Endothelial cell of umbilical vein (primary cell): Measurements from ENCODE around the gene SMAD7. TPM values are rescaled to one million over a fixed set of nuclear protein-coding genes. Genes with fewer than 3 reads are reported as not detected.

Experiments
- BruUV-seq: library from RNA; stranded (reverse); fragments of 400-500 nt; replicated peaks from 2 replicates; lab custom pipeline; 2021; lab: Mats Ljungman, UMichigan
- CTCF ChIA-PET: fragments of 300-600, 350-600 bp; sonication (Branson Sonifier 250); formaldehyde crosslinking; loops from one replicate; lab custom pipeline; 2021; ENCODE audit warnings: antibody characterized with exemption, inconsistent platforms; lab: Charles Lee
- POLR2A ChIA-PET: fragments of 300-600, 350-600 bp; sonication (Branson Sonifier 250); formaldehyde crosslinking; loops from one replicate; lab custom pipeline; 2021; ENCODE audit warnings: antibody characterized with exemption, inconsistent platforms; lab: Charles Lee
- DNase-seq: peaks from one replicate; pipeline ENCODE4 v3.0.0-alpha.2; 2011; ENCODE audit warnings: low read depth, low spot score
- FAIRE-seq: peaks from 2 replicates; lab custom pipeline; 2011; peaks lifted over from hg19 to GRCh38; lab: Jason Lieb, UNC
- H2AFZ ChIP-seq: 2 replicates; pipeline ENCODE4 v1.6.0; 2012; ENCODE audit warnings: low read depth, low read length, control low read depth, inconsistent platforms
- H3K27ac ChIP-seq: 2 replicates; pipeline ENCODE4 v1.5.1; 2011; ENCODE audit warnings: low read depth, mild to moderate bottlenecking, control low read depth, low read length, moderate library complexity; ENCODE audit not compliant: insufficient read depth
- H3K27me3 ChIP-seq, 2 experiments: 2 replicates each; pipeline versions ENCODE4 v1.6.0 to v1.6.1; 2011; ENCODE audit warnings: low read length in 2 of 2, mixed read lengths in 1 of 2; ENCODE audit not compliant: control insufficient read depth in 2 of 2, insufficient read depth in 2 of 2
- H3K36me3 ChIP-seq, 2 experiments: 2 replicates in 1 of 2; 3 replicates in 1 of 2; pipeline ENCODE4 v1.5.1; 2011; ENCODE audit warnings: low read length in 2 of 2, mild to moderate bottlenecking in 1 of 2, moderate library complexity in 1 of 2; ENCODE audit not compliant: control insufficient read depth in 2 of 2, insufficient read depth in 2 of 2; ENCODE audit errors: extremely low read depth in 1 of 2
- H3K4me1 ChIP-seq: 3 replicates; pipeline ENCODE4 v1.5.1; 2011; ENCODE audit warnings: mild to moderate bottlenecking, low read length; ENCODE audit not compliant: control insufficient read depth, insufficient read depth; ENCODE audit errors: extremely low read depth
- H3K4me2 ChIP-seq: 2 replicates; pipeline ENCODE4 v1.6.1; 2011; ENCODE audit warnings: low read length, control low read depth, mixed read lengths; ENCODE audit not compliant: insufficient read depth
- H3K4me3 ChIP-seq, 3 experiments: fragments of 200-600 bp in 1 of 3; sonication (generic), shearing (Covaris generic) in 1 of 3; replicated peaks in 1 of 3; 2 replicates each; pipeline ENCODE4 v1.5.1; 2011 to 2016; ENCODE audit warnings: control low read depth in 3 of 3, low read length in 3 of 3, mild to moderate bottlenecking in 2 of 3, inconsistent platforms in 1 of 3, low read depth in 1 of 3, moderate library complexity in 1 of 3; ENCODE audit not compliant: insufficient read depth in 1 of 3
- H3K79me2 ChIP-seq: 2 replicates; pipeline ENCODE4 v1.6.0; 2012; ENCODE audit warnings: low read length, inconsistent platforms; ENCODE audit not compliant: control insufficient read depth, insufficient read depth
- H3K9ac ChIP-seq: replicated peaks from 2 replicates; pipeline ENCODE3; 2011; ENCODE audit warnings: low read length, control low read depth; ENCODE audit not compliant: insufficient read depth; ENCODE audit errors: extremely low read depth
- H3K9me1 ChIP-seq: replicated peaks from 3 replicates; pipeline ENCODE4 v1.6.0; 2011; ENCODE audit warnings: mild to moderate bottlenecking, low read length; ENCODE audit not compliant: control insufficient read depth, insufficient read depth; ENCODE audit errors: extremely low read depth
- H3K9me3 ChIP-seq: replicated peaks from 2 replicates; pipeline ENCODE4 v1.5.1; 2012; ENCODE audit warnings: low read length, inconsistent platforms; ENCODE audit not compliant: control insufficient read depth, insufficient read depth
- H4K20me1 ChIP-seq: replicated peaks from 2 replicates; pipeline ENCODE3; 2011; ENCODE audit warnings: mild to moderate bottlenecking, low read length; ENCODE audit not compliant: control insufficient read depth, insufficient read depth; ENCODE audit errors: extremely low read depth
- EZH2 ChIP-seq: IDR thresholded peaks from 2 replicates; pipeline ENCODE4 v1.6.1; 2012; ENCODE audit warnings: borderline replicate concordance, low read depth, mild to moderate bottlenecking, moderate library complexity, low read length, inconsistent platforms; ENCODE audit not compliant: severe bottlenecking
- FOS ChIP-seq: IDR thresholded peaks from 2 replicates; pipeline ENCODE4 v1.6.1; 2011; ENCODE audit warnings: mild to moderate bottlenecking, low read length, moderate library complexity, borderline replicate concordance; ENCODE audit not compliant: insufficient read depth
- GATA2 ChIP-seq: IDR thresholded peaks from 2 replicates; pipeline ENCODE4 v1.7.0; 2011; ENCODE audit warnings: low read depth, mild to moderate bottlenecking, moderate library complexity, mixed read lengths, low read length; ENCODE audit not compliant: insufficient read length, insufficient read depth
- JUN ChIP-seq: IDR thresholded peaks from 2 replicates; pipeline ENCODE4 v1.6.1; 2011; ENCODE audit warnings: borderline replicate concordance, low read depth; ENCODE audit not compliant: insufficient read length, insufficient read depth
- MYC ChIP-seq: IDR thresholded peaks from one replicate; pipeline ENCODE4 v1.6.1; 2011; ENCODE audit warnings: mild to moderate bottlenecking, low read depth, low read length
- POLR2A ChIP-seq: IDR thresholded peaks from 2 replicates; pipeline ENCODE4 v1.6.1; 2012; ENCODE audit warnings: low read depth, mild to moderate bottlenecking, control low read depth, low read length
- POLR2AphosphoS5 ChIP-seq: IDR thresholded peaks from 2 replicates; pipeline ENCODE4 v1.6.1; 2012; ENCODE audit warnings: low read depth, mild to moderate bottlenecking, control low read depth, low read length, moderate library complexity; ENCODE audit not compliant: insufficient read depth
- dilution Hi-C: fragments of 300-500 bp; cut with MboI; formaldehyde crosslinking; loops from one replicate; pipeline ENCODE4 v1.15.0; 2019; ENCODE audit warnings: low sequenced_read_pairs; ENCODE audit not compliant: extremely low pct_ligation_motif_present
- intact Hi-C: fragments of 100-400 bp; cut with micrococcal nuclease; formaldehyde crosslinking; loops from one replicate; pipeline ENCODE4 v1.10.0; 2022
- polyA plus RNA-seq, 4 experiments: library from polyadenylated mRNA; depleted of rRNA in 3 of 4; stranded (reverse) in 3 of 4; unstranded in 1 of 4; fragments of >200 nt; gene quantifications; 2 replicates each; pipeline versions ENCODE4 v1.2.1 to v1.2.3, GENCODE V29; 2011 to 2012; ENCODE audit warnings: missing spikeins in 1 of 4
- total RNA-seq: library from RNA; stranded (reverse); gene quantifications from 2 replicates; pipeline ENCODE4 v1.2.3, GENCODE V29; 2021
- TF ChIP-seq, protein P1 (sequence below), 2 donors: IDR thresholded peaks; 1 replicate in 1 of 2; 2 replicates in 1 of 2; pipeline ENCODE4 v1.5.1; 2011; ENCODE audit warnings: low read length in 2 of 2, mild to moderate bottlenecking in 2 of 2, moderate library complexity in 2 of 2, control low read depth in 1 of 2, inconsistent platforms in 1 of 2, low read depth in 1 of 2; ENCODE audit not compliant: insufficient read depth in 1 of 2; ENCODE audit errors: extremely low read depth in 1 of 2
- TF ChIP-seq, protein P2 (sequence below): IDR thresholded peaks from 2 replicates; pipeline ENCODE4 v1.6.1; 2011; ENCODE audit not compliant: insufficient read depth, insufficient read length

Gene SMAD7
- total and polyA plus RNA-seq, 2 donors (not counting 3 experiments of a cell fraction or from before 2014, with no cell fraction given), result 3.6 to 8.0 TPM

DNA sequence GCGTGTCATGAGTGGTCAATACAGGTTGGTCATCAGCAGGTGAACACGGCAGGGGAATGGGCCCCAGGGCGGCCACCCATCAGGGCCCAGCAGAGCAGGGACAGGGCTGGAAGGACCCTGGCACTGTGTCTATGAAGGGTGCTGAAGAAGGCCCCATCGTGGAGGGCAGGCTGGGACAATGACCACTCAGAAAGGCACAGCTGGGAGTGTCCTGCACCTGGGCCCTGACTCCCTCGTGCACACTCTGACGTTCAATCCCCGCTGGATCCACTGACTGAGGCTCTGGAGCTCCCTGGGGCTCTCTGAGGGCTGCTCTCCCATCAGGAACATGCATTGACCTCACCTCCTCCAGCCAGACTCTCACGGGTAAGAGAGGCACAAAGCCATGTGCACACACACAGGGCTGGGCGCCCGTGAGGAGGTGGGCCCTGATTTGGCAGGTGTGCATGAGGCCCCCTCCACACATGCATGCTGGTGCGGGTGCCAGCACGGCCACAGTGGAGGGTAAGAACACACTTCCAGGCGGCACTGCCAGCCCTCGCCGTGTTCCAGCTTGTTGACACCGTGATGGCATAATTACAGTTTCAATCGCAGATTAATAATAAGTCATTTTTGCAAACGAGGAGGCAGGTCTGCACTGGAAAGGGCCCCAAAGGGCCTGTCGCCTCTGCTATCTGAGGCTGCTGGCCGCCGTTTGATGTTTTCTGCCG lies 58.5 kb downstream of the SMAD7 start:
- no peak overlapping the region for H3K4me2 ChIP-seq
- H3K9me3 ChIP-seq, result no peaks in the 10 kb centered on the region
- POLR2A ChIA-PET, result no interaction called here

More for the DNA sequence above, 58.5 kb downstream of the SMAD7 start:
- DNase-seq (no peak), FAIRE-seq (no peak)
- CTCF ChIA-PET, result interaction anchor here (1.3 to 1.4 kb wide), 2 partner anchors 10 to 12 kb away, joined by 3 to 4 read pairs; no protein-coding TSS in a partner anchor
- Histone ChIP-seq H3K36me3 (no peaks in the 10 kb centered on the region), H3K79me2 (no peaks in the 10 kb centered on the region), H3K4me3 (no peak overlapping the region), H2AFZ (no peak overlapping the region), H3K27ac (no peak overlapping the region), H3K9ac (no peak overlapping the region), H3K27me3 (no peaks in the 10 kb centered on the region), H3K4me1 (peaks cover 6% of the 10 kb centered on the region), H3K9me1 (no peaks in the 10 kb centered on the region), H4K20me1 (no peaks in the 10 kb centered on the region)
- TF ChIP-seq FOS, result no peak
- TF ChIP-seq, protein P1, sequence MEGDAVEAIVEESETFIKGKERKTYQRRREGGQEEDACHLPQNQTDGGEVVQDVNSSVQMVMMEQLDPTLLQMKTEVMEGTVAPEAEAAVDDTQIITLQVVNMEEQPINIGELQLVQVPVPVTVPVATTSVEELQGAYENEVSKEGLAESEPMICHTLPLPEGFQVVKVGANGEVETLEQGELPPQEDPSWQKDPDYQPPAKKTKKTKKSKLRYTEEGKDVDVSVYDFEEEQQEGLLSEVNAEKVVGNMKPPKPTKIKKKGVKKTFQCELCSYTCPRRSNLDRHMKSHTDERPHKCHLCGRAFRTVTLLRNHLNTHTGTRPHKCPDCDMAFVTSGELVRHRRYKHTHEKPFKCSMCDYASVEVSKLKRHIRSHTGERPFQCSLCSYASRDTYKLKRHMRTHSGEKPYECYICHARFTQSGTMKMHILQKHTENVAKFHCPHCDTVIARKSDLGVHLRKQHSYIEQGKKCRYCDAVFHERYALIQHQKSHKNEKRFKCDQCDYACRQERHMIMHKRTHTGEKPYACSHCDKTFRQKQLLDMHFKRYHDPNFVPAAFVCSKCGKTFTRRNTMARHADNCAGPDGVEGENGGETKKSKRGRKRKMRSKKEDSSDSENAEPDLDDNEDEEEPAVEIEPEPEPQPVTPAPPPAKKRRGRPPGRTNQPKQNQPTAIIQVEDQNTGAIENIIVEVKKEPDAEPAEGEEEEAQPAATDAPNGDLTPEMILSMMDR (IDR thresholded peaks at IDR 0.05; ENCODE audit: extremely low read depth in 1 of 2, insufficient read depth in 1 of 2, low read depth in 1 of 2, low read length in 2 of 2), result no peak
- no peak for TF ChIP-seq POLR2AphosphoS5
- no peak for TF ChIP-seq JUN
- TF ChIP-seq, protein P2, sequence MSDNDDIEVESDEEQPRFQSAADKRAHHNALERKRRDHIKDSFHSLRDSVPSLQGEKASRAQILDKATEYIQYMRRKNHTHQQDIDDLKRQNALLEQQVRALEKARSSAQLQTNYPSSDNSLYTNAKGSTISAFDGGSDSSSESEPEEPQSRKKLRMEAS, result no peak
- no peak for TF ChIP-seq POLR2A
- no peak for TF ChIP-seq EZH2
- no peak for TF ChIP-seq MYC
- TF ChIP-seq GATA2, result no peak
- intact Hi-C loops, result no loop called here
- no TSS peak for BruUV-seq
- dilution Hi-C loops, result no loop called here
